A549 (cell line): ENCODE data around the gene FANCI.

ENCODE experiments used
- EP300 ChIP-seq, 2 experiments: fragments of >200 bp; sonication (Bioruptor Twin); formaldehyde crosslinking; IDR thresholded peaks; 2 replicates in 1 of 2; 3 replicates in 1 of 2; pipeline ENCODE4 v1.6.1; 2016 to 2017
- PHF8 ChIP-seq: fragments of 200-600 bp; sonication (generic); IDR thresholded peaks from 2 replicates; pipeline ENCODE4 v1.6.1; 2016; ENCODE audit warnings: low read depth, mild to moderate bottlenecking, antibody characterized with exemption, moderate library complexity, borderline replicate concordance
- POLR2A ChIP-seq: IDR thresholded peaks from 2 replicates; pipeline ENCODE4 v1.6.1; 2012; ENCODE audit warnings: mild to moderate bottlenecking, low read length
- RAD21 ChIP-seq, 2 experiments: fragments of >200 bp in 1 of 2; sonication (Bioruptor Twin) in 1 of 2; formaldehyde crosslinking in 1 of 2; IDR thresholded peaks in 1 of 2; conservative IDR thresholded peaks in 1 of 2; 2 replicates in 1 of 2; 3 replicates in 1 of 2; pipeline ENCODE4 v1.6.1; 2012 to 2018; ENCODE audit warnings: inconsistent platforms in 1 of 2
- SMC3 ChIP-seq: fragments of >200 bp; sonication (Bioruptor Twin); formaldehyde crosslinking; IDR thresholded peaks from 3 replicates; pipeline ENCODE4 v1.6.1; 2018; ENCODE audit warnings: inconsistent platforms
- TP53 ChIP-seq: fragments of 250-450 bp; sonication (Bioruptor Pico); IDR thresholded peaks from 2 replicates; pipeline ENCODE4 v1.5.0; 2021; ENCODE audit warnings: mild to moderate bottlenecking, moderate library complexity
- TF ChIP-seq, protein P1 (sequence below): fragments of >200 bp; sonication (Bioruptor Twin); formaldehyde crosslinking; IDR thresholded peaks from 3 replicates; pipeline ENCODE4 v1.5.1; 2016
- TF ChIP-seq, protein P2 (sequence below): fragments of 200-600 bp; sonication (generic); IDR thresholded peaks from 2 replicates; pipeline ENCODE4 v1.6.1; 2016; ENCODE audit warnings: antibody characterized with exemption, mild to moderate bottlenecking, moderate library complexity

DNA sequence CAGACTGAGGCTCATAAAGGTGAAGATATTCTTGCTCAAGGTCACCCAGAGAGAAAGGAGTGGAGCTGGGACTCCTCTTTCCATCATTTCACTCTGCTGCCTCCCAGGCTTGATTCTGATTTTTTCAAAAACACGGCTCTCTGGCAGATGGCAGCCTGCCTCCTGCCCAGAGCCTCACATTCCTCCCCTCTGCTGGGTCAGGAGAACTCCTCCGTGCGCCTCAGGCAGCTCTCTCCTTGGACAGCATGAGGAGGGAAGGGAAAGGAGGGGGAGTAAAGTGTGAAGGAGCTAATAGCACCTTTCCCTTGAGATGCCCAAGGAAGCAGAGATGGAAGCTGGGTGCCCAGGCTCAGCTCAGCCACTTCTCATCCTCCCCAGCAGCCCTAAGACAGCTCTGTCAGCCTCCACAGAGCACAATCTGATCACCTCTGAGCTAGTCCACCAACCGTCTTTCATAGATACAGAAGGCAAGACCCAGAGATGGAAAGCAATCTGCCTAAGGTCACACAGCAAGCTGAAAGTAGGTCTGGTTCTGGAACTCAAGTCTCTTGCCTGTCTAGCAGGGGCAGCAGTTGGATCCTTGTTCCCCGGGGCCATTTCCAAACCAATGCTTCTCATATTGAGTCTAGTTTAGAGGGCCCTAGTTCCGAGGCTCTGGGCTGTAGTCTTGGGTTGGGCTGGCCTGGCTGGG lies 25.9 kb upstream of the FANCI start:
- TF ChIP-seq SMC3 (no peak), RAD21 (conservative IDR thresholded peaks at IDR 0.05 in 1 of 2, IDR thresholded peaks at IDR 0.05 in 1 of 2) (no peak), TP53 (no peak), PHF8 (no peak), POLR2A (no peak), EP300 (IDR thresholded peaks at IDR 0.05) (no peak)
- TF ChIP-seq, protein P1, sequence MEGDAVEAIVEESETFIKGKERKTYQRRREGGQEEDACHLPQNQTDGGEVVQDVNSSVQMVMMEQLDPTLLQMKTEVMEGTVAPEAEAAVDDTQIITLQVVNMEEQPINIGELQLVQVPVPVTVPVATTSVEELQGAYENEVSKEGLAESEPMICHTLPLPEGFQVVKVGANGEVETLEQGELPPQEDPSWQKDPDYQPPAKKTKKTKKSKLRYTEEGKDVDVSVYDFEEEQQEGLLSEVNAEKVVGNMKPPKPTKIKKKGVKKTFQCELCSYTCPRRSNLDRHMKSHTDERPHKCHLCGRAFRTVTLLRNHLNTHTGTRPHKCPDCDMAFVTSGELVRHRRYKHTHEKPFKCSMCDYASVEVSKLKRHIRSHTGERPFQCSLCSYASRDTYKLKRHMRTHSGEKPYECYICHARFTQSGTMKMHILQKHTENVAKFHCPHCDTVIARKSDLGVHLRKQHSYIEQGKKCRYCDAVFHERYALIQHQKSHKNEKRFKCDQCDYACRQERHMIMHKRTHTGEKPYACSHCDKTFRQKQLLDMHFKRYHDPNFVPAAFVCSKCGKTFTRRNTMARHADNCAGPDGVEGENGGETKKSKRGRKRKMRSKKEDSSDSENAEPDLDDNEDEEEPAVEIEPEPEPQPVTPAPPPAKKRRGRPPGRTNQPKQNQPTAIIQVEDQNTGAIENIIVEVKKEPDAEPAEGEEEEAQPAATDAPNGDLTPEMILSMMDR: no peak
- TF ChIP-seq, protein P2, sequence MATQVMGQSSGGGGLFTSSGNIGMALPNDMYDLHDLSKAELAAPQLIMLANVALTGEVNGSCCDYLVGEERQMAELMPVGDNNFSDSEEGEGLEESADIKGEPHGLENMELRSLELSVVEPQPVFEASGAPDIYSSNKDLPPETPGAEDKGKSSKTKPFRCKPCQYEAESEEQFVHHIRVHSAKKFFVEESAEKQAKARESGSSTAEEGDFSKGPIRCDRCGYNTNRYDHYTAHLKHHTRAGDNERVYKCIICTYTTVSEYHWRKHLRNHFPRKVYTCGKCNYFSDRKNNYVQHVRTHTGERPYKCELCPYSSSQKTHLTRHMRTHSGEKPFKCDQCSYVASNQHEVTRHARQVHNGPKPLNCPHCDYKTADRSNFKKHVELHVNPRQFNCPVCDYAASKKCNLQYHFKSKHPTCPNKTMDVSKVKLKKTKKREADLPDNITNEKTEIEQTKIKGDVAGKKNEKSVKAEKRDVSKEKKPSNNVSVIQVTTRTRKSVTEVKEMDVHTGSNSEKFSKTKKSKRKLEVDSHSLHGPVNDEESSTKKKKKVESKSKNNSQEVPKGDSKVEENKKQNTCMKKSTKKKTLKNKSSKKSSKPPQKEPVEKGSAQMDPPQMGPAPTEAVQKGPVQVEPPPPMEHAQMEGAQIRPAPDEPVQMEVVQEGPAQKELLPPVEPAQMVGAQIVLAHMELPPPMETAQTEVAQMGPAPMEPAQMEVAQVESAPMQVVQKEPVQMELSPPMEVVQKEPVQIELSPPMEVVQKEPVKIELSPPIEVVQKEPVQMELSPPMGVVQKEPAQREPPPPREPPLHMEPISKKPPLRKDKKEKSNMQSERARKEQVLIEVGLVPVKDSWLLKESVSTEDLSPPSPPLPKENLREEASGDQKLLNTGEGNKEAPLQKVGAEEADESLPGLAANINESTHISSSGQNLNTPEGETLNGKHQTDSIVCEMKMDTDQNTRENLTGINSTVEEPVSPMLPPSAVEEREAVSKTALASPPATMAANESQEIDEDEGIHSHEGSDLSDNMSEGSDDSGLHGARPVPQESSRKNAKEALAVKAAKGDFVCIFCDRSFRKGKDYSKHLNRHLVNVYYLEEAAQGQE: no peak
